ENCODE results near the gene VPS4A. TPM values are rescaled to one million over a fixed set of nuclear protein-coding genes. Genes with fewer than 3 reads are reported as not detected.

VPS4A gene
- total and polyA plus RNA-seq, 11 donors = 24.8 to 47.0 (median 29.6) TPM

DNA sequence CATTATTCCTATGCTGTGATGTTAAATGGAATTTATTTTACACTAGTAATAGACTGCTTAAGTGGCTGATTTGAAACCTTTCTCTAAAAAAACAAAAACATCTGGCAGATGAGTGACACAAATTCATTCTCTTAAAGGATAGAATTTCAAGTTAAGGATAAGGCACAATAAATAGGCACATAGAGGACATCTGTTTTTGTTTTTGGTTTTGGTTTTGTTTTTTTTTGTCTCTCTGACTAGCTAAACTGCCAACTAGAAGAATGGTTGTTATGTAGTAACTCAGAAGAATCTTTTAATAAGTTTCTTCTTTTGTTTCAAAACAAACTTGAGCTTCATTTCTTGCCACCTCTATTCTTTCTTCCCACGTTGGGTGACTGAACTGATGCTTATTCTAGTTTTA, 5.1 kb upstream of the VPS4A start:
- intact Hi-C loops (cut with DNase I) = no loop called here
- Histone ChIP-seq H3K9me3 (no peaks in the 10 kb centered on the region), H3K4me3 (no peak overlapping the region), H3K27ac (no peak overlapping the region), H3K36me3 (peaks cover 0 to 32% (median 13%) of the 10 kb centered on the region in 9 donors), H3K27me3 (no peaks in the 10 kb centered on the region), H3K4me1 (peaks cover 0 to 6% (median 3%) of the 10 kb centered on the region in 12 donors)
- 77 to 97% (median 88%) methylated on average over 1 of the region's 1 CpG for WGBS, 4 donors
- DNase-seq (no peak), ATAC-seq (no peak)
- TF ChIP-seq, protein P1, sequence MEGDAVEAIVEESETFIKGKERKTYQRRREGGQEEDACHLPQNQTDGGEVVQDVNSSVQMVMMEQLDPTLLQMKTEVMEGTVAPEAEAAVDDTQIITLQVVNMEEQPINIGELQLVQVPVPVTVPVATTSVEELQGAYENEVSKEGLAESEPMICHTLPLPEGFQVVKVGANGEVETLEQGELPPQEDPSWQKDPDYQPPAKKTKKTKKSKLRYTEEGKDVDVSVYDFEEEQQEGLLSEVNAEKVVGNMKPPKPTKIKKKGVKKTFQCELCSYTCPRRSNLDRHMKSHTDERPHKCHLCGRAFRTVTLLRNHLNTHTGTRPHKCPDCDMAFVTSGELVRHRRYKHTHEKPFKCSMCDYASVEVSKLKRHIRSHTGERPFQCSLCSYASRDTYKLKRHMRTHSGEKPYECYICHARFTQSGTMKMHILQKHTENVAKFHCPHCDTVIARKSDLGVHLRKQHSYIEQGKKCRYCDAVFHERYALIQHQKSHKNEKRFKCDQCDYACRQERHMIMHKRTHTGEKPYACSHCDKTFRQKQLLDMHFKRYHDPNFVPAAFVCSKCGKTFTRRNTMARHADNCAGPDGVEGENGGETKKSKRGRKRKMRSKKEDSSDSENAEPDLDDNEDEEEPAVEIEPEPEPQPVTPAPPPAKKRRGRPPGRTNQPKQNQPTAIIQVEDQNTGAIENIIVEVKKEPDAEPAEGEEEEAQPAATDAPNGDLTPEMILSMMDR (IDR thresholded peaks at IDR 0.05) = no peak
- TF ChIP-seq POLR2A (IDR thresholded peaks at IDR 0.05) = no peak

DNA sequence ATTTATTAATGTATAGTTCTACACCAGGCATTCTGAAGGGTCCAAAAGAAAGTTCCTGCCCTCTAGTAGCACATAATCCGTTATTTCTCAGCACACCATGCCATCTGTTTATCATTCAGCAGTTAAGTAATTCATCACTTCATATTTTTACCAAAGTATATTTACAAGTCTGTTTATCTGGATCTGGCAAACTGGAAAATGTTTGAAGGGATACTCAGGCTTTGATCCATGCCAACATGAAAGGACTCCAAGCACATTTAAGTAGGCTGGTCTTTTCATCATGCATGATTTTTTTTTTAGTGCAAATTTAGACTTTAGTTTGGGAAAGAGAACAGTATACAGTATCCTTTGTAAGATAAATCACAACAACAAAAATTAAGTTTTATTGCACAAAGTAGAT, 4.1 kb upstream of the VPS4A start:
- H3K27me3 ChIP-seq = no peaks in the 10 kb centered on the region
- H3K4me1 ChIP-seq = peaks cover 0 to 11% (median 5%) of the 10 kb centered on the region in 12 donors
- WGBS, 4 donors = 86 to 97% (median 91%) methylated on average over 1 of the region's 1 CpG
- no peak overlapping the region for H3K4me3 ChIP-seq
- TF ChIP-seq POLR2A (IDR thresholded peaks at IDR 0.05) = no peak
- TF ChIP-seq, protein P1 (IDR thresholded peaks at IDR 0.05) = no peak
- H3K27ac ChIP-seq = no peak overlapping the region
- DNase-seq (no peak), ATAC-seq (no peak)
- intact Hi-C loops (cut with DNase I) = no loop called here
- H3K36me3 ChIP-seq = peaks cover 0 to 22% (median 3%) of the 10 kb centered on the region in 9 donors
- no peaks in the 10 kb centered on the region for H3K9me3 ChIP-seq

DNA sequence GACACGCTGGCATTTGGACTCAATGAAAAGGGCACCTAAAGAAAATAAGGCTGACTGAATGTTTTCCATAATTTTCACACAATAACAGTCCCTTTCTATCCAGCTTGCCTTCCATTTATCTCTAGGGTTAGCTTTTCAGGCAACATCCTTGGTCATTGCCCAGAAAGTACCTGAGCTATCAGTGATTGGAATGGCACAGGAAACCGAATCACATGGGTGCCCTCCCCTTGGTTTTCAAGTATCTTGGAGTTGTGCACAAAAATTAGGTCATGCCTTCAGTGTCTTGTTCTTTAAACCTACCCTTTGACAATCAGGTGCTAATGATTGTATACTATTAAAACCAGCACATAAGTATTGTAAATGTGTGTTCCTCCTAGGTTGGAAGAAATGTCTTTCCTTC, 3.3 kb upstream of the VPS4A start:
- no peaks in the 10 kb centered on the region for H3K9me3 ChIP-seq
- H3K4me3 ChIP-seq = no peak overlapping the region
- H3K27me3 ChIP-seq = no peaks in the 10 kb centered on the region
- intact Hi-C loops (cut with DNase I) = no loop called here
- 90 to 96% (median 94%) methylated on average over 2 of the region's 2 CpGs for WGBS, 4 donors
- peaks cover 0 to 19% (median 12%) of the 10 kb centered on the region in 12 donors for H3K4me1 ChIP-seq
- no peak for TF ChIP-seq POLR2A (IDR thresholded peaks at IDR 0.05)
- TF ChIP-seq, protein P1 (IDR thresholded peaks at IDR 0.05) = no peak
- peaks cover 0 to 21% (median 3%) of the 10 kb centered on the region in 9 donors for H3K36me3 ChIP-seq
- ATAC-seq (no peak), DNase-seq (peak in 1 of 5 donors; percentile 2)
- no peak overlapping the region for H3K27ac ChIP-seq

DNA sequence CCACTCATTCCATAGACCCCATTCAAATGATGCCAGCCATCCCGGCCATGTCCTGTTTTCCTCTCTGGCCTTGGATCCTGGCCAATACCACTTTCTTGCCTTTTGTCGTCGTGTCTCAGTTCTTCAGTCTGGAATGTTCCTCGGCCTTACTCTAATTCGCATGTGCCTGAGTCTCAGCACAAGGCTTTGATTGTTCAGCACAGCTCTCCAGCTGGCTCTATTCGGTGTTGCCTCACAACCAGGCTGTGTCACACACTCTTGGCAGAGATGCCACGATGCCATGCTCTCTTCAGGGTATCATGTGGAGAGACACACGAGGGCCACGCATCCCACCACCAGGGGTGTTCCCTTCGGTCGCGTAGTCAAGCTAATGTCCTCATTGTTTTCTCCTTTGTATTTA, 1.8 kb upstream of the VPS4A start:
- Histone ChIP-seq H3K9me3 (no peaks in the 10 kb centered on the region), H3K36me3 (peaks cover 0 to 19% (median 5%) of the 10 kb centered on the region in 9 donors), H3K4me3 (no peak overlapping the region), H3K27ac (peak overlapping the region in 1 of 12 donors; percentile 9), H3K4me1 (peaks cover 0 to 28% (median 21%) of the 10 kb centered on the region in 12 donors), H3K27me3 (no peaks in the 10 kb centered on the region)
- ATAC-seq = no peak
- TF ChIP-seq POLR2A (IDR thresholded peaks at IDR 0.05) = no peak
- TF ChIP-seq, protein P1 (IDR thresholded peaks at IDR 0.05) = no peak
- intact Hi-C loops (cut with DNase I) = no loop called here
- 83 to 88% (median 85%) methylated on average over 12 of the region's 12 CpGs for WGBS, 4 donors
- DNase-seq = no peak

Measured in heart left ventricle (tissue), 16 donors.